ENCODE results near the gene CDC14A. TPM values are rescaled to one million over a fixed set of nuclear protein-coding genes. Genes with fewer than 3 reads are reported as not detected.

The CDC14A gene
- polyA plus RNA-seq, 1 of the 3 experiments (the other 2 are of a cell fraction): 2.2 TPM

DNA sequence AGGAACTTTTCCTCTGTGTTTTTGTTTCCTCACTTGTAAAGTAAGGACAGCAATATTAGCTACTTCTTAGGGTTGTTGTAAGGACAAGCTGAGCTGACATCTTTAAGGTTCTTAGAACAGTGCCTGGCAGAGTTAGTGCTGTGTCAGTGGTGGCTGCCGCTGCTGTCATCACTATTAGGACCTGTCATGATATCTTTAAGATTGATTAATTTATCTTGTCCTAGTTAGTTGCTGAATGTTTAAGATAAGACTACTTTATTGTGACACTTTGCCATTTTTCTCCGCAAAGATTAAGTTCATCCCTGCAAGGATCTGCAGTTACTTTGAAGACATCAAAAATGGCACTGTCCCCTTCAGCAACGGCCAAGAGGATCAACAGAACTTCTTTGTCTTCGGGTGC lies 145.5 kb downstream of the CDC14A start:
- Histone ChIP-seq H3F3A (replicated peaks; ENCODE audit: insufficient read depth) (no peaks in the 10 kb centered on the region), H3K79me2 (ENCODE audit: insufficient read depth) (no peaks in the 10 kb centered on the region), H3K9me2 (no peaks in the 10 kb centered on the region), H3K9ac (no peak overlapping the region), H3K27ac (ENCODE audit: low read depth in 2 of 2, low read length in 1 of 2) (no peak overlapping the region), H4K20me1 (ENCODE audit: insufficient read depth) (no peaks in the 10 kb centered on the region), H3K36me3 (replicated peaks in 1 of 2; ENCODE audit: control insufficient read depth in 1 of 2, insufficient read depth in 2 of 2, low read length in 1 of 2) (peaks cover 6 to 12% of the 10 kb centered on the region in 2 experiments), H3K9me3 (no peaks in the 10 kb centered on the region), H3K4me2 (no peak overlapping the region), H3K4me1 (ENCODE audit: control insufficient read depth in 1 of 2, insufficient read depth in 2 of 2, low read depth in 1 of 2, low read length in 1 of 2) (no peaks in the 10 kb centered on the region), H3K27me3 (ENCODE audit: insufficient read depth) (no peaks in the 10 kb centered on the region), H2AFZ (ENCODE audit: low read depth) (no peak overlapping the region), H3K4me3 (ENCODE audit: low read depth in 2 of 2, low read length in 1 of 2) (no peak overlapping the region)
- ChIA-PET POLR2A (no interaction called here), CTCF (no interaction called here)
- TF ChIP-seq, protein P1, sequence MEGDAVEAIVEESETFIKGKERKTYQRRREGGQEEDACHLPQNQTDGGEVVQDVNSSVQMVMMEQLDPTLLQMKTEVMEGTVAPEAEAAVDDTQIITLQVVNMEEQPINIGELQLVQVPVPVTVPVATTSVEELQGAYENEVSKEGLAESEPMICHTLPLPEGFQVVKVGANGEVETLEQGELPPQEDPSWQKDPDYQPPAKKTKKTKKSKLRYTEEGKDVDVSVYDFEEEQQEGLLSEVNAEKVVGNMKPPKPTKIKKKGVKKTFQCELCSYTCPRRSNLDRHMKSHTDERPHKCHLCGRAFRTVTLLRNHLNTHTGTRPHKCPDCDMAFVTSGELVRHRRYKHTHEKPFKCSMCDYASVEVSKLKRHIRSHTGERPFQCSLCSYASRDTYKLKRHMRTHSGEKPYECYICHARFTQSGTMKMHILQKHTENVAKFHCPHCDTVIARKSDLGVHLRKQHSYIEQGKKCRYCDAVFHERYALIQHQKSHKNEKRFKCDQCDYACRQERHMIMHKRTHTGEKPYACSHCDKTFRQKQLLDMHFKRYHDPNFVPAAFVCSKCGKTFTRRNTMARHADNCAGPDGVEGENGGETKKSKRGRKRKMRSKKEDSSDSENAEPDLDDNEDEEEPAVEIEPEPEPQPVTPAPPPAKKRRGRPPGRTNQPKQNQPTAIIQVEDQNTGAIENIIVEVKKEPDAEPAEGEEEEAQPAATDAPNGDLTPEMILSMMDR (IDR thresholded peaks at IDR 0.05): no peak
- TF ChIP-seq FOSL2 (IDR thresholded peaks at IDR 0.05; ENCODE audit: borderline replicate concordance, low read depth): no peak
- TF ChIP-seq JUND (IDR thresholded peaks at IDR 0.05): no peak
- TF ChIP-seq, protein P2, sequence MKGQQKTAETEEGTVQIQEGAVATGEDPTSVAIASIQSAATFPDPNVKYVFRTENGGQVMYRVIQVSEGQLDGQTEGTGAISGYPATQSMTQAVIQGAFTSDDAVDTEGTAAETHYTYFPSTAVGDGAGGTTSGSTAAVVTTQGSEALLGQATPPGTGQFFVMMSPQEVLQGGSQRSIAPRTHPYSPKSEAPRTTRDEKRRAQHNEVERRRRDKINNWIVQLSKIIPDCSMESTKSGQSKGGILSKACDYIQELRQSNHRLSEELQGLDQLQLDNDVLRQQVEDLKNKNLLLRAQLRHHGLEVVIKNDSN (IDR thresholded peaks at IDR 0.05; ENCODE audit: borderline replicate concordance, low read depth): no peak
- no peak for TF ChIP-seq EZH2phosphoT487 (IDR thresholded peaks at IDR 0.05; ENCODE audit: borderline replicate concordance, low read depth)
- TF ChIP-seq TEAD4 (IDR thresholded peaks at IDR 0.05; ENCODE audit: borderline replicate concordance, insufficient read depth): no peak
- TF ChIP-seq, protein P3, sequence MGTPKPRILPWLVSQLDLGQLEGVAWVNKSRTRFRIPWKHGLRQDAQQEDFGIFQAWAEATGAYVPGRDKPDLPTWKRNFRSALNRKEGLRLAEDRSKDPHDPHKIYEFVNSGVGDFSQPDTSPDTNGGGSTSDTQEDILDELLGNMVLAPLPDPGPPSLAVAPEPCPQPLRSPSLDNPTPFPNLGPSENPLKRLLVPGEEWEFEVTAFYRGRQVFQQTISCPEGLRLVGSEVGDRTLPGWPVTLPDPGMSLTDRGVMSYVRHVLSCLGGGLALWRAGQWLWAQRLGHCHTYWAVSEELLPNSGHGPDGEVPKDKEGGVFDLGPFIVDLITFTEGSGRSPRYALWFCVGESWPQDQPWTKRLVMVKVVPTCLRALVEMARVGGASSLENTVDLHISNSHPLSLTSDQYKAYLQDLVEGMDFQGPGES (IDR thresholded peaks at IDR 0.05; ENCODE audit: low read depth, low read length): no peak
- TF ChIP-seq RCOR1 (IDR thresholded peaks at IDR 0.05; ENCODE audit: low read length): no peak
- TF ChIP-seq, protein P4, sequence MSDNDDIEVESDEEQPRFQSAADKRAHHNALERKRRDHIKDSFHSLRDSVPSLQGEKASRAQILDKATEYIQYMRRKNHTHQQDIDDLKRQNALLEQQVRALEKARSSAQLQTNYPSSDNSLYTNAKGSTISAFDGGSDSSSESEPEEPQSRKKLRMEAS (IDR thresholded peaks at IDR 0.05; ENCODE audit: low read depth): no peak
- no peak for TF ChIP-seq GATA2 (CRISPR knock-in tag; IDR thresholded peaks at IDR 0.05)
- DNase-seq: no peak
- WGBS (ENCODE audit: low lambda C conversion rate): 86% methylated on average over 4 of the region's 4 CpGs

DNA sequence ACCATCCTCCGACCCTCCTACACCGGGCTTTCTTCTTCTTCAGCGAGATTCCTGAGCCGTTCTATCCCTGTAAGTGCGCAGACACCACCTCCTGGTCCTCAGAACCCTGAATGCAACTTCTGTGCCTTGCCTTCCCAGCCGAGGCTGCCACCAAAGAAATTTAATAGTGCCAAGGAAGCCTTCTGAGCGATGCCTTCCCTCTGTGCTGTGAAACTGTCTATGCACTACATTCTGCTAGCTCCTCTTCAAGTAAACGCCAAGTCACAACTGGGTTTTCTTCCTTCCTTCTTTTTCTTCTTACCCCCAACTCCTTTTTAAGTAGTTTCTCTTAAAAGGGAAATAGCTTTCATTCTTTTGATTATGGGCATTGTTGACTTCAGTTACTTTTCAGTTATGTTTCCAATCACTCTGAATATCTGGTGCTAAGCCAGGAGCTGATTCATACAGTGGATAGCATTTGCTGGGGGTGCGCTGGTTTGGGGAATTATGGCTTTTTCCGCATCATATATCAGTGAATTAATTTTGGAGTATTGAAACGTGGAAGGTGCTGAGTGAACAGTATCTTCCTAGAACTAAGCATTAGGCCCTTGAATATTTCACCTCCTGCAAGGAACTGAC lies 147.0 kb downstream of the CDC14A start:
- 79% methylated on average over 11 of the region's 11 CpGs for WGBS (ENCODE audit: low lambda C conversion rate)

More for the DNA sequence above, 147.0 kb downstream of the CDC14A start:
- Histone ChIP-seq H4K20me1 (ENCODE audit: insufficient read depth) (no peaks in the 10 kb centered on the region), H3K9ac (no peak overlapping the region), H3K27me3 (ENCODE audit: insufficient read depth) (no peaks in the 10 kb centered on the region), H2AFZ (ENCODE audit: low read depth) (no peak overlapping the region), H3K4me1 (ENCODE audit: control insufficient read depth in 1 of 2, insufficient read depth in 2 of 2, low read depth in 1 of 2, low read length in 1 of 2) (no peaks in the 10 kb centered on the region), H3K4me2 (peak overlapping the region; percentile 24), H3K79me2 (ENCODE audit: insufficient read depth) (no peaks in the 10 kb centered on the region), H3K9me3 (no peaks in the 10 kb centered on the region), H3K9me2 (no peaks in the 10 kb centered on the region), H3K36me3 (replicated peaks in 1 of 2; ENCODE audit: control insufficient read depth in 1 of 2, insufficient read depth in 2 of 2, low read length in 1 of 2) (peaks cover 6 to 12% of the 10 kb centered on the region in 2 experiments), H3F3A (replicated peaks; ENCODE audit: insufficient read depth) (no peaks in the 10 kb centered on the region), H3K27ac (ENCODE audit: low read depth in 2 of 2, low read length in 1 of 2) (peak overlapping the region in 1 of 2 experiments; percentile 24; a peak in 1 of 4 replicates), H3K4me3 (ENCODE audit: low read depth in 2 of 2, low read length in 1 of 2) (no peak overlapping the region)
- TF ChIP-seq MEF2A (IDR thresholded peaks at IDR 0.05; ENCODE audit: borderline replicate concordance, low read depth) (no peak), EP300 (IDR thresholded peaks at IDR 0.05; ENCODE audit: borderline replicate concordance in 1 of 2, low read depth in 1 of 2, low read length in 1 of 2) (peak in 1 of 2 experiments; percentile 53; a peak in 1 of 4 replicates), JUND (IDR thresholded peaks at IDR 0.05) (peak; percentile 43), NFIC (IDR thresholded peaks at IDR 0.05; ENCODE audit: borderline replicate concordance) (peak; percentile 68; the same call in 1 of the 2 replicates), RCOR1 (IDR thresholded peaks at IDR 0.05; ENCODE audit: low read length) (no peak), FOSL2 (IDR thresholded peaks at IDR 0.05; ENCODE audit: borderline replicate concordance, low read depth) (peak; percentile 39; the same call in 1 of the 2 replicates)
- TF ChIP-seq, protein P5, sequence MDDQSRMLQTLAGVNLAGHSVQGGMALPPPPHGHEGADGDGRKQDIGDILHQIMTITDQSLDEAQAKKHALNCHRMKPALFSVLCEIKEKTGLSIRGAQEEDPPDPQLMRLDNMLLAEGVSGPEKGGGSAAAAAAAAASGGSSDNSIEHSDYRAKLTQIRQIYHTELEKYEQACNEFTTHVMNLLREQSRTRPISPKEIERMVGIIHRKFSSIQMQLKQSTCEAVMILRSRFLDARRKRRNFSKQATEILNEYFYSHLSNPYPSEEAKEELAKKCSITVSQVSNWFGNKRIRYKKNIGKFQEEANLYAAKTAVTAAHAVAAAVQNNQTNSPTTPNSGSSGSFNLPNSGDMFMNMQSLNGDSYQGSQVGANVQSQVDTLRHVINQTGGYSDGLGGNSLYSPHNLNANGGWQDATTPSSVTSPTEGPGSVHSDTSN (IDR thresholded peaks at IDR 0.05): peak; percentile 45; the same call in 1 of the 2 replicates
- POLR2A ChIA-PET: no interaction called here
- CTCF ChIA-PET: interaction anchor here (1.1 to 1.4 kb wide), 2 partner anchors 10 to 40 kb away, joined by 3 to 4 read pairs; no protein-coding TSS in a partner anchor
- no peak for DNase-seq

Data from SK-N-SH (cell line).